PC-9 (cell line): ENCODE results near the gene TSSK6. TPM values are rescaled to one million over a fixed set of nuclear protein-coding genes. Genes with fewer than 3 reads are reported as not detected.

Experiments used
- BruUV-seq: library from RNA; stranded (reverse); fragments of 400-500 nt; replicated peaks from 2 replicates; lab custom pipeline; 2021; lab: Mats Ljungman, UMichigan
- CTCF ChIA-PET: fragments of 300-600 bp; sonication (Branson Sonifier 250); formaldehyde crosslinking; loops from one replicate; lab custom pipeline; 2022; ENCODE audit warnings: antibody characterized with exemption; lab: Charles Lee
- POLR2A ChIA-PET: fragments of 300-600 bp; sonication (Branson Sonifier 250); formaldehyde crosslinking; loops from one replicate; lab custom pipeline; 2022; ENCODE audit warnings: antibody characterized with exemption; ENCODE audit not compliant: unreplicated experiment; lab: Charles Lee
- DNase-seq, 2 experiments: peaks; one replicate each; pipeline versions ENCODE4 v3.0.0 to v3.0.0-alpha.2; 2015 to 2022; ENCODE audit warnings: mixed read lengths in 1 of 2
- H2AFZ ChIP-seq: fragments of 200-600 bp; sonication (generic); 2 replicates; pipeline ENCODE4 v1.8.1; 2017; ENCODE audit warnings: antibody characterized with exemption
- H3F3A ChIP-seq: fragments of 200-600 bp; sonication (generic); 2 replicates; pipeline ENCODE4 v1.8.1; 2017; ENCODE audit warnings: antibody characterized with exemption, mild to moderate bottlenecking, low read depth; ENCODE audit not compliant: insufficient read depth
- H3K27ac ChIP-seq: fragments of 200-600 bp; sonication (generic); 2 replicates; pipeline ENCODE4 v1.6.1; 2016; ENCODE audit warnings: mixed run types
- H3K27me3 ChIP-seq: fragments of 200-600 bp; sonication (generic); 2 replicates; pipeline ENCODE4 v1.6.1; 2016; ENCODE audit warnings: low read depth, mixed run types; ENCODE audit not compliant: insufficient read depth
- H3K36me3 ChIP-seq: fragments of 200-600 bp; sonication (generic); 2 replicates; pipeline ENCODE4 v1.6.1; 2016; ENCODE audit warnings: low read depth, mixed run types
- H3K4me1 ChIP-seq: fragments of 200-600 bp; sonication (generic); replicated peaks from 2 replicates; pipeline ENCODE4 v1.6.1; 2016; ENCODE audit warnings: mixed run types; ENCODE audit not compliant: insufficient read depth
- H3K4me2 ChIP-seq: fragments of 200-600 bp; sonication (generic); 2 replicates; pipeline ENCODE4 v1.6.1; 2017; ENCODE audit warnings: mixed run types
- H3K4me3 ChIP-seq: fragments of 200-600 bp; sonication (generic); 2 replicates; pipeline ENCODE4 v1.6.1; 2016; ENCODE audit warnings: mixed run types
- H3K79me2 ChIP-seq: fragments of 200-600 bp; sonication (generic); 2 replicates; pipeline ENCODE4 v1.6.1; 2017; ENCODE audit warnings: low read depth, mixed run types
- H3K9me2 ChIP-seq: fragments of 200-600 bp; sonication (generic); 2 replicates; pipeline ENCODE4 v1.8.1; 2017; ENCODE audit warnings: mild to moderate bottlenecking; ENCODE audit not compliant: insufficient read depth
- H3K9me3 ChIP-seq: fragments of 200-600 bp; sonication (generic); 2 replicates; pipeline ENCODE4 v1.8.1; 2016; ENCODE audit warnings: low read depth; ENCODE audit not compliant: insufficient read depth
- H4K20me1 ChIP-seq: fragments of 200-600 bp; sonication (generic); 2 replicates; pipeline ENCODE4 v1.8.1; 2017; ENCODE audit not compliant: insufficient read depth
- CTCF ChIP-seq: fragments of 200-600 bp; sonication (generic); conservative IDR thresholded peaks from 2 replicates; pipeline ENCODE4 v1.6.1; 2017; ENCODE audit warnings: mixed run types, antibody characterized with exemption, mild to moderate bottlenecking, moderate library complexity
- EZH2 ChIP-seq: fragments of 200-600 bp; sonication (generic); IDR thresholded peaks from 2 replicates; pipeline ENCODE4 v1.8.0; 2017; ENCODE audit warnings: antibody characterized with exemption, low read depth
- intact Hi-C: fragments of 100-400 bp; cut with micrococcal nuclease; formaldehyde crosslinking; loops from one replicate; pipeline ENCODE4 v1.10.0; 2022; ENCODE audit not compliant: unreplicated experiment
- total RNA-seq: library from RNA; stranded (reverse); gene quantifications from 2 replicates; pipeline ENCODE4 v1.2.3, GENCODE V29; 2021

The TSSK6 gene
- total RNA-seq, 1 experiment from 2014 or later: 2.0 TPM

GRCh38 chr19:19543101-19543500 is 27.8 kb upstream of the TSSK6 start:
- H3F3A ChIP-seq: peaks cover 16% of the 10 kb centered on the region; the same call in 1 of the 2 replicates
- H3K4me2 ChIP-seq: no peak overlapping the region
- no peaks in the 10 kb centered on the region for H3K9me2 ChIP-seq
- no peaks in the 10 kb centered on the region for H4K20me1 ChIP-seq
- no peak overlapping the region for H3K4me3 ChIP-seq
- peaks cover 11% of the 10 kb centered on the region for H3K4me1 ChIP-seq
- DNase-seq: no peak
- H3K27ac ChIP-seq: no peak overlapping the region
- ChIA-PET CTCF (no interaction called here), POLR2A (no interaction called here)
- TF ChIP-seq EZH2 (no peak), CTCF (no peak)
- no peak overlapping the region for H2AFZ ChIP-seq
- H3K9me3 ChIP-seq: no peaks in the 10 kb centered on the region
- no peaks in the 10 kb centered on the region for H3K27me3 ChIP-seq
- intact Hi-C loops: no loop called here
- no TSS peak for BruUV-seq
- no peaks in the 10 kb centered on the region for H3K36me3 ChIP-seq
- H3K79me2 ChIP-seq: no peaks in the 10 kb centered on the region

GRCh38 chr19:19542507-19542906 is 27.2 kb upstream of the TSSK6 start:
- intact Hi-C loops: no loop called here
- H2AFZ ChIP-seq: no peak overlapping the region
- no peak for DNase-seq
- H3K79me2 ChIP-seq: no peaks in the 10 kb centered on the region
- no peaks in the 10 kb centered on the region for H3K27me3 ChIP-seq
- no TSS peak for BruUV-seq
- POLR2A ChIA-PET: no interaction called here
- CTCF ChIA-PET: no interaction called here
- peaks cover 11% of the 10 kb centered on the region for H3K4me1 ChIP-seq
- H4K20me1 ChIP-seq: no peaks in the 10 kb centered on the region
- no peaks in the 10 kb centered on the region for H3K36me3 ChIP-seq
- H3K27ac ChIP-seq: no peak overlapping the region
- H3K4me3 ChIP-seq: no peak overlapping the region
- no peaks in the 10 kb centered on the region for H3K9me3 ChIP-seq
- no peak for TF ChIP-seq CTCF
- TF ChIP-seq EZH2: no peak
- peaks cover 18% of the 10 kb centered on the region; the same call in 1 of the 2 replicates for H3F3A ChIP-seq
- no peaks in the 10 kb centered on the region for H3K9me2 ChIP-seq
- no peak overlapping the region for H3K4me2 ChIP-seq

GRCh38 chr19:19541616-19542015 is 26.3 kb upstream of the TSSK6 start:
- Histone ChIP-seq H3K27me3 (no peaks in the 10 kb centered on the region), H3K4me3 (peak overlapping the region; percentile 58; the same call in 1 of the 2 replicates), H3K9me2 (no peaks in the 10 kb centered on the region), H3K4me2 (peak overlapping the region; percentile 85; the same call in 1 of the 2 replicates), H3K79me2 (no peaks in the 10 kb centered on the region), H3F3A (peaks cover 23% of the 10 kb centered on the region; the same call in 1 of the 2 replicates), H3K36me3 (no peaks in the 10 kb centered on the region), H3K4me1 (peaks cover 7% of the 10 kb centered on the region), H3K9me3 (no peaks in the 10 kb centered on the region), H4K20me1 (no peaks in the 10 kb centered on the region), H3K27ac (no peak overlapping the region), H2AFZ (no peak overlapping the region)
- no peak for TF ChIP-seq EZH2
- TF ChIP-seq CTCF: no peak
- no TSS peak for BruUV-seq
- ChIA-PET POLR2A (no interaction called here), CTCF (interaction anchor here (0.5 to 0.6 kb wide), 2 partner anchors 10 to 52 kb away, joined by 3 read pairs; no protein-coding TSS in a partner anchor)
- DNase-seq: no peak
- intact Hi-C loops: no loop called here
